Fibroblast of skin of abdomen (primary cell): ENCODE results near the gene KATNBL1. TPM values are rescaled to one million over a fixed set of nuclear protein-coding genes. Genes with fewer than 3 reads are reported as not detected.
A peak's percentile ranks its signal among the peaks of the same experiment; 100 is the strongest.

Experiments
- DNase-seq: peaks from one replicate; pipeline ENCODE4 v3.0.0-alpha.2; 2013
- polyA plus RNA-seq, 2 experiments: library from polyadenylated mRNA; unstranded; fragments of 120-200 nt; gene quantifications; one replicate each; pipeline ENCODE4 v1.2.1, GENCODE V29; 2013; ENCODE audit not compliant: insufficient read length in 2 of 2

Gene KATNBL1, protein sequence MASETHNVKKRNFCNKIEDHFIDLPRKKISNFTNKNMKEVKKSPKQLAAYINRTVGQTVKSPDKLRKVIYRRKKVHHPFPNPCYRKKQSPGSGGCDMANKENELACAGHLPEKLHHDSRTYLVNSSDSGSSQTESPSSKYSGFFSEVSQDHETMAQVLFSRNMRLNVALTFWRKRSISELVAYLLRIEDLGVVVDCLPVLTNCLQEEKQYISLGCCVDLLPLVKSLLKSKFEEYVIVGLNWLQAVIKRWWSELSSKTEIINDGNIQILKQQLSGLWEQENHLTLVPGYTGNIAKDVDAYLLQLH
- polyA plus RNA-seq (2013, experiment 1 of 2; ENCODE audit: insufficient read length), result 44.7 TPM
- polyA plus RNA-seq (2013, experiment 2 of 2; ENCODE audit: insufficient read length), result 43.7 TPM

DNA sequence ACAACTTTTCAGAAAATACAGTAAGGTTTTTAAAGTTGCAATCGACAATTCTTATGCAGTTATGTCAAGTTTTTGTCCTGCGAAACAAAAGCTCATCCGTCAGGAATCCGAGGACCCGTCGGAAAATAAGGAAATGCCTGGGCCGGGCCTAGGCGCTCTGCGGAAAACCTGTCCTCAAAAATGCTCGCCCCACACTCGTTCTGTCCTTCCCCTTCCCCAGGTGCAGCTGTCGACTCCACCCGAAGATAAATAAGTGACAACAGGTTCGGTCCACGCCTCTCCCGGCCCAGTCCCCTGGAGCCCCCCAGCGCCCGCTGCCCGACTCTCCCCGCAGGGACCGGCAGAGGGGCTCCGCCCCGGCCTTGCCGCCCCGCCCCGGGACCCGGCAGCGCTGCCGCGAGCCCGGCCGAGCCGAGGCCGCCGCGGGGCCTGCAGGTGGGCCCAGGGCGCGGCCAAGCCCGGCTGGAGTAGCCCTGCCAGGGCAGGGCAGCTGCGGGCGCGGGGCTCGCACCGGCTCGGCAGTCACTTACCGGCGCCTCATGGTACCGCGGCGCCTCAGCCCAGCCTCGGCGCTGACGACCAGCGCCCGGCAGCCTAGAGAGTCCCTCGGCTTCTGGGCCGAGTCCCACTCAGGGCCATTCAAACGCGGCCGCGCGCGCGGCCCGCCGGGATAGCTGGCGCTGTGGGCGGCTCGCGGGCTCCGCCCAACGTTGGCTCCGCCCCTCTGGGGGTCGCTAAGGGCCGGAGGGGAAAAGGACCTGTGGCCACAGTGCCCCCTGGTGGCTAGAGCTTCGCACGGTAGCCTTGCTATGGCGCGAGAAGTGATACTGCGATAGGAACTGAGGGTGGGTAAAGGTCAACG is at the start of gene KATNBL1:
Gene KATNBL1 (minus strand): TSS at position 676 of the 862 bp plus-strand sequence. CDS start 46,420 bp downstream, outside the sequence.
- DNase-seq, result peak; percentile 94

DNA sequence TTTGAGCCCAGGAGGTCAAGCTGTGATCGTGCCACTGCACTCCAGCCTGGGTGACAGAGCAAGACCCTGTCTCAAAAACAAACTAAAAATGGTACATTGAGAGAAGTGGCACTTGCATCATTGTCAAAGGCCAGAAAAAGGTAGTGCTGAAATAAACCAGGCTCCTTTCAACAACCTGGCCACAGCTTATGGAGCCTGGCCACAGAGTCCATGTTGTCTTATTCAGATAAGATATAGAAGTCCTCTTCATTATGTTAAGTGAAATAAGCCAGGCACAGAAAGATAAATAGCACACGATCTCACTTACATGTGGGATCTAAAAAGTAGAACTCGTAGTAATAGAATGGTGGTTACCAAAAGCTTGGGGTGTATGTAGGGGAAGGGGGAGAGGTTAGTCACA is 49.7 kb upstream of the KATNBL1 start:
- no peak for DNase-seq

DNA sequence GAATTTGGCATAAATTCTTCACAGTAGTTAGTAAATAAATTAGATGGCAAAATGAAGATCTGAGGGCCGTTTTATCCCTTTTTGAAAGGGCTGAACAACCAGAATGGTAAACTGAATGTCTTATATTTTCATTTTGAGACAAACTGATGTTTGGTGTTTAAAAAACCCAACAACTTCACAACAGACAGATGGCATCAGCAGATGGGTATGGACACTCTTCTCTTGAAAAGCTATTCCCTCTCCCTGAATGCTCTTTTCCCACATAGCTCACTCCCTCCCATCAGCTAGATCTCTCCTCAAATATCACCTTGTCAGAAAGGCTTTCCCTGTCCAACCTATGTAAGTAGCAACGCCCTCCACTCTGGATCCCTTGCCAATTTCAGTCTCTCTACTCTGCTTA is 48.3 kb upstream of the KATNBL1 start:
- no peak for DNase-seq

DNA sequence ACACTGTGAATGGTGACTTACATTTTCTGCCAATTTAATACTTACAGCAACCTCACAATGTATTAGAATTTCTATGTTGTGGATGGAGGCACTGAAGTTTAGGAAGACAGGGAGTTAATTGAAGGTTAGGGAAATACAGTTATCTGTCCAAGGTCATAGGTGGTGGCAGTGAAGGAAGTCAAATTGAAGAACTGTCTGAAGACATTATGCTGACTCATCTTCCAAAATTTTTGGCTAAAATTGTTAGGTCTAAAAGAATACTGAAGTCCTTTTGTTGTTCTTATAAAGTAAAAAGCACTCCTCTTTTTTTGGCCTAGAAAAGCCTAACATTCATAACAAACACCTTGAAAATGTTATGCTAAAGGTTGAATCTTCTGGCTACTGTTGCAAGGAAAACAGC is 42.6 kb upstream of the KATNBL1 start:
- no peak for DNase-seq

DNA sequence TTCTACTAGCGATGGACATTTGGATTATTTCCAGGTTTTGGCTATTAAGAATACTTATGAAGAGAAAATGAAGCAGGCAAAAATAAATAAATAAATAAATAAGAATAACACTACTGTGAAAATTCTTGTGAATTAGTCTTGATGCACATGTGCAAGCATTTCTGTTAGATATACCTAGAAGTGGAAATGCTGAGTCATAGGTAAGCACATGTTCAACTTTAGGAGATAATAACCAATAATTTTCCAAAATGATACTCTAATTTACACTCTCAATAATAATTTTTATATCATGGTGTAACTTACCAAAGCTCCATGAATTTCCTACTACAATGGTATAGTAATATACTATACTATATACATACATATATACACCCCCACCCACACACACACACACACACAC is 38.3 kb upstream of the KATNBL1 start:
- no peak for DNase-seq

DNA sequence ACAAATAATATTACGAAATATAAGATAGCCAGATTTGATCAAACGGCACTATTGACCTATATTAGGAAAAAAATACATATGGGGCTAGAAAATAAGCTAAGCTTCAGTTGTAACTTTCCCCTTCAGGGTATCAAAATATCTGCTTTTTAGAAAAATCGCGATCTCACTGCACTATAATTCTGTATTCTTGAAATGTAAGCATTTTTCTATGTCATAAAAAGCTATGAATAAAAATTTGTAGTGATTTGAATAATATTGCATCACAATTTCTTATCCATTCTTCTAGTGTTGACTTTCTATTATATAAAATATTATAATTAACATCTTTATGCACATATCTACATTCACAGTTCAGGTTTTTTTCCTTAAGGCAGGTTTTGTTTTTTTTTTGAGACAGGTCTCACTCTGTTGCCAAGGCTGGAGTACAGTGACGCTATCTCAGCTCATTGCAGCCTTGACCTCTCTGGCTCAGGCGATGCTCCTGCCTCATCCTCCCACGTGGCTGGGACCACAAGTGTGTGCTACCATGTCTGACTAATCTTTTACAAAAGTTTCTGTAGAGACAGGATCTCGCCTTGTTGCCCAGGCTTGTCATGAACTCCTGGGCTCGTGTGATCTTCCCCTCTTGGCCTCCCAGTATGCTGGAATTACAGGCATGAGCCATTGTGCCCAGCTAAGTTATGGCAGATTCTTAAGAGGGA is 36.5 kb upstream of the KATNBL1 start:
- no peak for DNase-seq

DNA sequence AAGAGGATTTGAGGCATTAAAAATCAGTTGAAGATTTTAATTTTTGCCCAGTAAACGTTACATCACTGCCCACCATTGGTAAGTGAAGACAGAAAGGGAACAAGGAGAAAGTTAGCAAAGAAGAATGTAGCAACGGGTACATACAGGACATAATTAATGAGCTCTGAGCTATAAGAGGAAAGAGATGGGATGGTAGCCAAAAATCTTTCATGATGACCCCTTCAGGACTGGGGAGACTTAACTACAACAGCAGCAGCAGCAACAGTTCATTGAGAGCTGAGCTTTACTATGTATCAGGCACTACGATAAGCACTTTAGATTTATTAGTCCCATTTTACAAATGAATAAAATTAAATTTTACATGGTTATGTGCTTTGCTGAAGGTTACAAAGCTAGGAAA is 33.3 kb upstream of the KATNBL1 start:
- peak; percentile 8 for DNase-seq

DNA sequence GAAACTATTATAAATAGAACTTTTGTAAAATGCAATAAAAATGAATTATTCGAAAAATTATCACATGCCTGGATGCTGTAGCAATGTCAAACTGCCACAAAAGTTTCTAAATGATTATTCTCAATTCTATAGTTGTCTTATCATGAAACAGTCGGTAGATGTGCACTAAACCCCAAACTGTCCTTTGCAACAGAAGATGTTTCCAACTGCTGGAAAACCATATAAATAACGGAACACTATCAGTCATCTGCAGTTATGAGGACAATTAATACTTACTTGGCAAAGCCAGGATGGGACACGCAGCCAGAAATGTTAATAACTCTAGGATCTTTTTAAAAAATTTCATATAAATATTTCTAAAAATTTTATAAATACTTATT is 32.4 kb upstream of the KATNBL1 start:
- no peak for DNase-seq

DNA sequence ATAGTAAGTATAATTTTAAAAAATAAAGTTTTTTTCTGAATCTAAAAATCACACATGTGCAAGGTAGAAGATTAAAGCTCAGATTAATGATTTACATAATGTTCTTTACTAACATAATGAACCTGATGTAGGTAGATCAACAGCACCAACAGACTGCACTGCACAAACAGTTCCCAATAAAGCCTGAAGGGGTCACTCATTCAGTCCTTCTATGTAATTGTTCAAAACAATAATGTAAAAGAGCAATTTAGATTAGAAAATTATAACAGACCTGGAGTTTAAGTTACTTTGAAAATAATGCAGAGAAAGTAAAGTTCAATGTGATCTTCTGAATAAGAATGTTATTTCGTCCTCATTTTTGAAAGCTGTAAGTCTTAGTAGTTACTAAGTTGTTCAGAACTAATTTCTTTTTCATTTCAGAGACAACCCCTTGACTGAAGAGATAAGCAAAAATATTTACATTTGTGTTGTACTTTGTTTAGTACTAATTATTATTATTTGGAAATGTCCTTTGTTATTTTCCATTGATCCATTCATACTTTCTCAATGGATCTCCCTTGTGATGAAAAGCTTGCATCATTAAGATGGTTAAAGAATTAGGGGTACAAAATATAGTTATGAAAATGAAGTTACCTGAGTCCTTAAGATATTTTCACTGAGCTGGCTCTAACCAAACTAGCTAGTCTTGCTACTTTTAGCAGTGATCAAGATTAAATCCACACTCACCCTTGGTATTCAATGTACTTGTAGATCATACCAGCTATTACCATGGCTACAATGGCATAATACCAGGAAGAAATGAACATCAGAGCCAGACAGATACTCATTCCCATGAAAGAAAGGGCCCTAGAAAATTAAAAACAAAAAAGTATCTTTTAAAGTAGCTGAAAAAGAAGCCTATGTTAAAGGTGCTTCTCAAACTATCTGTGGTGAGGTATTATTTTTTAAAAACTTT is 31.8 kb upstream of the KATNBL1 start:
- DNase-seq, result peak; percentile 8

DNA sequence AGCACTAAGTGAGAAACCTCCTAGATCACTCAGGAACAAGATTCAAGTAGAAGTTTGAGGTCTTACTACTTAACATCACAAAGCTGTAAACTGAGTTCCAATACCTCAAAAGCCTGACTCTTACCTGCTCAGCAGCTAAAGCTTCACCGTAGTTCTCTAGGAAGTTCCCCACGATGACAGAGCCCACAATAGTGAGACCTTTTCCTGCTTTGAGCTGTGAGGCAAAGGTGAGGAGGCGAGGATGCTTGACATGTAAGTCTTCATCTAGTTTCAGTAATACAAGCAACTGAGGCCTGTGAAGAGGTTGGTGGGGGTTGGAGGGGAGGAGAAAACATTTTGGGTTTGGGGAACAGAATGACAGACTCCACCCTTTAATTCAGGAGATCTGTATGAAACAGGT is 30.6 kb upstream of the KATNBL1 start:
- DNase-seq, result no peak

DNA sequence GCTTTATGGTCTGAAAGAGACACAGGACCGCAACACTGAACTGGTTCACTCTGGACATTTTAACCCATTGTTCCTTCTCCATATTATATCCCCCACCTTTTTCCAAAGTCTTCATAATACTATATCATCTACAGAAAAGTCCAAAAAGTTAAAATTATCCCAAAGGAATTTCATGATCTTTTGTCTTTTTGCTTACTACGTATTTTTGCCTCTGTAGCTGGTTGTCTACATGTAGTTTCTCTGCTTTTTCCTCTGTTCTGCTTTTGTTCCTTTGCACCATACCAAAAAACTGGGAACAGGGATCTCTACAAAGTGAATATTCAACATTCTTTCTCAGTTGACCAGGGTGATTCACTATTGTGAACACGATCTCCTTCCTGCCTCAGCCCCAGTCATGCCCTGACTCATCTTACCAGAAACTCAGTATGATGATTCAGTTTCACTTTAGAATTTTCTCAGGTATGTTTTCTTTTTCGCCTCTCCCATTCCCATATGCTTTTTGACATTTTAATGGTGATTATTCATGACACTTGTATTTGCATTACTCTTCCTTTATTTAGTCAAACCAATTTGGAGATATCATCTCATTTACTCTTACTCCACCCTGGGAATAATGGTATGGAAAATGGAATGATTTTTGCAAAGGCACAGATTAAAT is 29.4 kb upstream of the KATNBL1 start:
- peak; percentile 88 for DNase-seq

DNA sequence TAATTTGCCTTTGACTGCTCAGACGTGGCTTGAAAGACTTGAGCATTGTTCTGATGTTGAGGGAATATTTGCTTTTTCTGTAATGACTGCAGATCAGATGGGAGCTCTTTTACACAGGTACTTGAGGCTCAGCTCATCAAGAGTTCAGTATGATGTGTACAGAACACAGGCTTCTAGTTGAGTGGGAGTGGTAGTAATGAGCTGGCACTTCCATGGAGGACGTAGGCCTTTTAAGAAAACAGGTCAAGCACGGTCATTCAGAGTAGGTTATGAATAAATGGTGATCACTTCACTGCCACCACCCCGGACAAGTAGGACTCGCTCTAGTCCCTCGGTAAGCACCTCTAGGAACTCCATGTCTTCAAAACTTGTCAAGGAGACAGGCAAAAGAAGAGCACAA is 23.7 kb upstream of the KATNBL1 start:
- no peak for DNase-seq

DNA sequence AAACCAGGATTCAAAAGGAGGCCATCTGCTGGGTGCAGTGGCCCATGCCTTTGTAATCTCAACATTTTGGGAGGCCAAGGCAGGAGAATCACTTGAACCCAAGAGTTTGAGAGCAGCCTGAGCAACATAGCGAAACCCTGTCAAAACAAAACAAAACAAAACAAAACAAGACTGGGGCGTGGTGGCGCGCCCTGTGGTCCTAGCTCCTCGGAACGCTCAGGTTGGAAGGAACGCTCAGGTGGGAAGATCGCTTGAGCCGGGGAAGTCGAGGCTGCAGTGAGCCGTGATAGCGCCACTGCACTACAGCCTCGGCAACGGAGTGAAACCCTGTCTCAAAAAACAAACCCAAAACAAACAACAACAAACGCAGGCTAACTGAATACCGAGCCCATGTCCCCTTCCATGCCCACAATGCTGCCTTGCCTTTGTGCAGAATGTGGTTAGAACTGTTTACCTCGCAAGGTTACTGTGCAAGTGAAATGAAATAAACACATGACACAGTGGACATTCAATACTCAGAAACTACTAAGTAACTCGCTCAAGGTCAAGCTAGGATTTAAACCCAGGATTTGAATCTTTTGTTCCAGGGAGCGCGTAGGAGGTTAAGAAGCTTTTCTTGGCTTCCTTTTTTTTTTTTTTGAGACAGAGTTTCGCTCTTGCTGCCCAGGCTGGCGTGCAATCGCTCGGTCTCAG is 14.2 kb upstream of the KATNBL1 start:
- no peak for DNase-seq

DNA sequence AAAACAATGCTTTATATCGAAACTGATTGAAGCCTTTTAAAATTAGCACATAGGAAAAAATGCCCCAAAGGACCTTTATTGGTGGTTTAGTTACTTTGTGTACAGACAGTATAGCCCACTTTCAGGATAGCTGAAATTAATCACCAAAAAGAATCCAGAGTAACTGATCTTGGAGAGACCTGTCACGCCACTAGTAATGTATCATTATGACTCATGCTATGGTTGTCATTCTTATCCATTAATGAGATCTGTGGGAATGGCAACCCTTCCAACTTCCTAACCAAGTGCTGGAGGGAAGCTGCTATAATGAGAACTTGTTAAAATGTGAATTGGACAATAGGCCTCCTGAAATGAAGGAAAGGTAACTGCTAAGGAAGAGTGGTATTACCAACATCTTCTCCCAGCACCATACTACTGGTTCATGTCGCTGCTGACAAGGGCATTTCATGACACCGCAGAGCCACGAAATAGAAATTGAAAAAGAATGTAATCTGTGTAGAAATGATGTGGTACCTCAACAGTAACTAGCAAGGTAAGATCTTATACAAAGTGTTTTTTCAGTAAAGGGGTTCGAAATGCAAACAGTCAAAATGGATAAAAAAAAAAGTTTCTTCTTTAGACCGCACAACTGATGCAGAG is 7.8 kb upstream of the KATNBL1 start:
- peak; percentile 74 for DNase-seq

DNA sequence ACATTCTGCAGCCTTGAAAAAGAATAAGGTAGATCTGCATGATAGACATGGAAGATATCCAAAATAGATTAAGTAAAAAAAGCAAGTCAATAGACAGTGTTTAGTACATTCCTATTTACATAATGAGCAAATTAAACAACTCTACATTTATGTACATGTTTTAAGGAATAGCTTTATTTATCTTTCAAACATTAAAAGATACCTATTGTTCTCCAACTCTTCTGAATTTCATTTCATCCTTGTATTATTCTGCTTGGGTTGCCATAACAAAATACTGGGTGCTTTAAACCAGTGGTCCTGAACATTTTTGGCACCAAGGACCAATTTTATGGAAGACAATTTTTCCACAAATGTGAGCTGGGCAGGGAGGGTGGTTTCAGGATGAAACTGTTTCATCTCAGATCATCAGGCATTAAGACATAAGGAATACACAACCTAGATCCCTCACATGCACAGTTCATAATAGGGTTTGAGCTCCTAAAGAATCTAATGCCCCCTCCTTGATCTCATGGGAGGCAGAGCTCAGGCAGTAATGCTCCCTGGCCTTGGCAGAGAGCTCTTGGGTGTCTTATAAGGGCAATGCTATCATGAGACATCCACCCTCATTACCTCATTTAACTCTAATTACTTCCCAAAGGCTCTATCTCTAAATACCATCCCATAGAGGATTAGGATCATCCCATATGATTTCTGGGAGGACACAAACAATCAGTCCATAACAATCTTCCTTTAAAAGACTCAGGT is 6.8 kb upstream of the KATNBL1 start:
- no peak for DNase-seq

DNA sequence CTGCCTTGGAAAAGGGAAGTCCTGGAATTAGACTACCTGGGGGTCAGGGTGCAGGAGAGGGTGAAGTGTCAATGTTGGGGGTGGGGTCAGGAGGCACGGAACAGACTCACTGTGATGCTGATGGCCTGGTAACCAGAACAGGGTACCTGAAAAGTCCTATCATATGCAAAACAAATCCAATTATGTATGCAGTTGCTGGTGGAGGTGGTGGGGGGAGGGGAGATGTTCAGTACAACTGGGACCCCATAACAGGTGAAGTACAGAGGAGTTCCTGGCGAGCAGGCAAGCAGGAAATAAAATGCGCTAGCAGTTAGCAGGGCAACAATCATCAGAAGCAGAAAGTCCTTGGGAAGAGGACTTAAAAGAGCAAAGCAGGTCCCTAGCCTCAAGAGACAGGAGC is 4.2 kb upstream of the KATNBL1 start:
- DNase-seq, result no peak

DNA sequence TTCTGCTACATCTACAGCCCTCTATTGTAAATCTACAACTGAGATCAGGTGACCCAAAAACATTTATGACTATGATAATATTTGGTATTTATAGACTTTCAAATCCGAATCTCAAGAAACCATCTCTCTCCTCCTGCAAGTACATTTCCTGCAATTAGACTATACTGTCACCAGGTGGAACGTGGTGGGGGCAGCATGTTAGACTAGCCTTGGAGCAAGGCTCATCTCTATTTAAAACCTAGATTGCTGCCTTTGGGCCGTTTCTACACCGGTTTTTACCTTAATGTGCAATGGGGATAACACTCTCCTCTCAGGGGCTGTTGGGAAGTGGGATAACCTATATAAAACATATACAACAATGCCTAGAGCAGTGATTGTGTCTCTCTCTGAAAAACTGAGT is 3.8 kb upstream of the KATNBL1 start:
- no peak for DNase-seq

DNA sequence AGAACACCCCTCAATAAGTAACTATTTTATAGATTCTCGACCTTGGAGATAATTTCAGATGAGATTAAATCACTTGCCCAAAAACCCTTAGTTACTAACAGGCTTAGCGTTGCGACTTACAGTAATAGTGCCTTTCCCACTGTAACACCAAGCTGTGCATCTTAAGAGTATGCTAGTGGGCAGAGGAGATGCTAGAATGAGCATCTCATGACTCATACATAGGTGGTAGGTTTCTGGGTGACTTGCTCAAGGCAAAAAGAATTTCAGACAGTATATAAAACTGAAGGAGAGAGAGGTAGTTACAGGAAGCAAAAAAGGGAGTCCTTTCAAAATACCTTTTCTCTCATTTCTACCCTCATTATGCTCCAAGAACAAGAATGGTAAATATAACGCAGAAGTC is 3.9 kb downstream of the KATNBL1 start:
- DNase-seq, result peak; percentile 25

DNA sequence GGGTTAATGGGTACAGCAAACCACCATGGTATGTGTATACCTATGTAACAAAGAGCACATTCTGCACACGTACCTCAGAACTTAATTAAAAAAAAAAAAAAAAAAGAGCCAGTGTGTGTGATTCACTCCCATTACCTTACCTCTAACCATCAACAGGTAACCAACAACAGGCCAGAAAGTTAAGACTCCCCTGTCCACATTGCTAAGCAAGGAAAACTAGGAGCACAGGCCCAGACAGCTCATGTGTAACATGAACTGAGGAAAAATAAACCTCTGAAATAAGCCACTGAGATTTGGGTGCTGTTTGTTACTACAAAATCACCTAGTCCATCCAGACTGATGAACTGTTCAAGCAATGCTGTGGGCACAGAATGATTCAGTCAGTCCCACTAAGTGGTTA is 6.0 kb downstream of the KATNBL1 start:
- no peak for DNase-seq

DNA sequence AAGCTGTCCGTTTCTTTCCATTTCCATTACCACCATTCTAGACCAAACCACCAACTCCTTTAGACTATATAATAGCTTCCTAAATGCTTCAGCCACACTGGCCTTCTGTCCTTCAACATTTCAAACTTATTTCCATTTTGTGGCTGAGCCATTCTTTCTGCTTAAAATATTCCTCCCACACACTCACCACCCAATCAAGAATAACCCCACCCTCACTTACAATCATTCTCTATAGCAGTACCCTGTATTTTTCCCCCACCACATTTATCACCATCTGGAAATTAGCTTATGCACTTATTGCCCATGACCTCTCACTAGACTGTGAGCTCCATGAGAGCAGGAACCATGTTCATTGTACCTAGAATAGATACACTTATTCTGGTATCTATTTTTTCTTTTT is 6.6 kb downstream of the KATNBL1 start:
- no peak for DNase-seq
